H4 (cell line): ENCODE data around the gene TSPOAP1. TPM values are rescaled to one million over a fixed set of nuclear protein-coding genes. Genes with fewer than 3 reads are reported as not detected.

ENCODE experiments used
- DNase-seq: peaks from one replicate; pipeline ENCODE4 v3.0.0-alpha.2; 2015; ENCODE audit warnings: low spot score
- total RNA-seq: library from RNA; depleted of rRNA; stranded (reverse); fragments of >200 nt; shearing (Covaris generic); gene quantifications from 2 replicates; pipeline ENCODE4 v1.2.3, GENCODE V29; 2014

TSPOAP1 gene
- total RNA-seq, 1 experiment from 2014 or later = not detected

GRCh38 chr17:58330538-58330996 is 2.0 kb upstream of the TSPOAP1 start:
- no peak for DNase-seq

GRCh38 chr17:58329810-58330537 is 1.4 kb upstream of the TSPOAP1 start:
- no peak for DNase-seq

- no peak for DNase-seq
Observed at GRCh38 chr17:58329035-58329809, 627 bp upstream of the TSPOAP1 start.

GRCh38 chr17:58327363-58328194 is 1.0 kb downstream of the TSPOAP1 start:
- DNase-seq = no peak

DNA sequence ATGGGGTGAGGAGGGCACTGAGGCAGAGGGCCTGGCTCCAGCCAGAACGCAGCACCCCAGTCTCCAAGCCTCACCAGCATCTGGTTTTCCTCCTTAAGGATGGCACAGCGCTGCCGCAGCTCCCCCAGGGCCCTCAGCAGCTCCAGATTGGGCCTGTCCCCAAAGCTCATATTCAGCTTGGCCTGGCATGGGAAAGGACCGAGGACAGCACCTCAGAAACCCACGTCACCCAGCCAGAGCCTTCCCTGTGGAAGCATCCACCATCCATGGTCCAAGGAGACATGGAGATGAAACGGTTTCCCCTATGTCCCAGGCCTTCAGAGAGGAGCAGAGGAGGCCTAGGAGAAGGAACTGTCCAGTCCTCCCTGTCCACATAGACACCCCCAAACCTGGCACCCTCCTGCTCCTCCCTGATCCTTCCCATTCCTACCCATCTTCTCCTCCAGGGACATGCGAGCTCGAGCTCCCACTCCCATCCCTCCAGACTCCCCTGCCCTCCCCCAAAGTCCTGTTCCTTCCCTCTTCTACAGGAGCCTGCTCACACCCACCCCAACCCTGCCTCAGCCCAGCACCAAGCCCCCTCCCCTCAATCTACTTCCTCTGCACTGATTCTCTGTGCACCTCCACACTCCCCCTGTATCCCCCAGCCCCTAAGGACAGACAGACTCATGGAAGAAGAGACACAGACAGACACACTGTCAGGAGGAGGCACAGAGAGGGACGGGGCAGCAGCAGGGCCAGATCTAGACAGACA is 1.8 kb downstream of the TSPOAP1 start:
- DNase-seq = no peak

- no peak for DNase-seq
Observed at GRCh38 chr17:58325976-58326468, 2.6 kb downstream of the TSPOAP1 start.

DNA sequence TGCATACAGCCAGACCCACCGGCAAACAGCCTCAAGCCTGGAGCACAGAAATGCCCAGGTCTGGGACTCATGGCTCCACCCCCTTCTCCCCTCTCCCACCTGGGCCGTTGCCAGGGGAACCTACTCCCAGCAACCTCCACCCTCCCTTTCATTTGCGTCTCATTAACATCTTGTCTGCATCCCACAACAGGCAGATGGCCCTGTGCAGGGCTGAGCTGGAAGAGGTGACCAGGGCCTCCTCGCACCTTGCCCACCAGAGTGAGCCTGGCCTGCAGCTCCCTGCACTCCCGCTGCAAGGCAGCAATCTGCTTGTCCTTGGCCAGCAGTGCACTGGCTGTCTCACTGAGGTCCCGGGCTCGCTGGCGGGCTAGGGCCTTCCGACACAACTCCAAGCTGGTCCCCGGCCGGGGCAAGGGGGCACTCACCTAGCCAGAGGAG is 3.3 kb downstream of the TSPOAP1 start:
- DNase-seq = no peak

DNA sequence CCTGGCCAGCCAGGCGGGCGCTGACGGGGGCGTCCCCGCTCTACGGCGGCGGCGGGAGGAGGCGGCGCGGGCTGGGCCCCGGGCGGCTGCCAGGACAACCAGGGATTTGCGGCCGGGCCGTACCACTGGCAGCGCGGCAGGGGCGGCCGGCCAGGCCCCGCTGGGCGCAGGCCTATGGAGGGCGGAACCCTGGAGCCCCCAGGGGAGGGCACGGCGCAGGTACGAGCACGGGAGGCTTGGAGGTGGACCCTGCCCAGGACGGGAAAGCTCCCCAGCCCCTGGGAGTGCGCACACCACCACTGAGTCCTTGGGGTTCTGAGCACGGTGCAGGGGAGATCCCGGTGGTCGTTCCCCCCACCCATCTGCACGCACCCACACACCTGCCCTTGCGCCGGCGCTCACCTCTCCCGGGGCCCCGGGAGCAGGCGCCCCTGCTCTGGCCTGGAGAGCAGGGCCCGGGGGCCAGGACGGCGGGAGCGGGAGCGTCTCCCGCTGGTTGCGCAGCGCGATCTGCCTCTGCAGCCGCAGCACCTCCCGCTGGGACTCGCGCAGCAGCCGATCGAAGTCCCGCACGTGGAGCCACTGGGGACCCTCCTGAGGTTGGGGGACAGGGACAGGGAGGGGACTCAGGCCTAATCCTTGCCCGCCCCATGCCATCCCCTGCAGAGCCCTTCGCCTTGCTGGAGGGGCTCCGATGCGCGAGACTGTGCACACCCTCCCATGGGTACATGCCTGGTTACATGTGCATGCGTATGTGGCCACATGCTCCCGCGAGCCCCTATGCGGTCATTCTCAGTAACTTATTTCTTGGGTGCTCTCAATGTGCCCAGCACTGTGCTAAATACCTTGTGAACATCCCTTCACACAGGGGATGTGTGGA is 3.9 kb downstream of the TSPOAP1 start:
- no peak for DNase-seq

GRCh38 chr17:58324056-58324408 is 4.6 kb downstream of the TSPOAP1 start:
- DNase-seq = no peak

GRCh38 chr17:58323366-58324055 is 5.1 kb downstream of the TSPOAP1 start:
- DNase-seq = no peak

DNA sequence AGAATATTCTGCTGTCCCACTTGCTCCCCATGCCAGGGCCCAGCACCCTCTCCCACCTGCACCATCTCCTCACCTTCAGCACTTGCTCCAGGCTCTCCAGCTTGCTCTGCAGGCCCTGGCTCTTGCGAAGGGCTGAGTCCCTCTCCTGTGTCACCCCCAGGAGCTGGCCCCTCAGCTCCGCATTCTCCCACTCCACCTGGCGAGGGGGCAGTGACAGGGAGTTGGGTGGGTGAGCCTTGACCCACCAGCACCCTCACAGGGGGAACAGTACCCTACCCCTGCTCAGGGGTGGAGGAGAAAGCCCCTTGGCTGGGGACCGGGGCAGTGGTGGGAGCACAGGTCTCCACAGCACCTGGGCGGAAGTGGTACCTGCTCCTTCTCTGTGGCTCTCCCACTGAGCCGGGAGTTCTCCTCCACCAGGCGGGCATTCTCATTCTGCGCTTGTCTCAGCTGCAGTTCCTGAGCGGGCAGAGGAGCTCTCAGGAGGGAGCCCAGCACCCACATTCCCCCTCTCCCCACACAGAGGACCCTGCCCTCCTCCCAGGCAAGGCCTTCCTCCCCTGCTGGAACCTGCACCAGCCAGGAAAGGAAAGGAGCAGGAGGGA is 5.9 kb downstream of the TSPOAP1 start:
- no peak for DNase-seq

GRCh38 chr17:58321571-58322525 is 6.7 kb downstream of the TSPOAP1 start:
- no peak for DNase-seq

DNA sequence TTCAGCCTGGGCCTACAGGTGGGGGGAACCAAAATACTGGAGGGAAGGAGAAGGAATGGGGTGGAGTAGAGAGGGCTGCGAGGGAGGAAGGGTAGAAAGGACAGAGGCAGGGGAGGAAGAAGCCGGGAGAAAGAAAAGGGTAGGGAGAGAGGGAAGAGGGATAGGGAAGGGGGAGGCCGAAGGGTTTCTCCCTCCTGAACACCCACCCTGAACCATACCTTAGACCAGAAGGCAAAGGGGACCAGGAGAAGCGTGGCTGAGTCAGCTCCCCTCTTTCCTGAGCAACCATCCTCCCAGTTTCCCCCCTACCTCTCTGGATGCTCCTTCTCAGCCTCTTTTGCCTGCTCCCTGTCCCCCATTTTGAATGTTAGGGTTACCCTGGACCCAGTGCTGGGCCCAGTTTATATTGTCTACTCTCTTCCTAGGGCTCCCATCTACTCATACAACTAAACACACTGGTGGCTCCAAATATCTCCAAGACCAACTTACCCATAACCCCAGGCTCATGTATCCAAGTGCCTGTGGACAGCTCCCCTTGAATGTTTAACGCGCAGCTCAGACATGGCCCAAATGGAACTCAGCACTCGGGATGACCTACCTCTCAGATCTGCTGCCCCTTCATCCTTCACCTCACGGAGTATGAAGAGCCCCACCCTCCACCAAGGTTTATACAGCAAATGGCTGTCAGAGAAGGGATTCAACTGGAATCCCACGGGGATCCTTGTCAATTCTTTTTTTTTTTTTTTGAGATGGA is 7.8 kb downstream of the TSPOAP1 start:
- DNase-seq = no peak

DNA sequence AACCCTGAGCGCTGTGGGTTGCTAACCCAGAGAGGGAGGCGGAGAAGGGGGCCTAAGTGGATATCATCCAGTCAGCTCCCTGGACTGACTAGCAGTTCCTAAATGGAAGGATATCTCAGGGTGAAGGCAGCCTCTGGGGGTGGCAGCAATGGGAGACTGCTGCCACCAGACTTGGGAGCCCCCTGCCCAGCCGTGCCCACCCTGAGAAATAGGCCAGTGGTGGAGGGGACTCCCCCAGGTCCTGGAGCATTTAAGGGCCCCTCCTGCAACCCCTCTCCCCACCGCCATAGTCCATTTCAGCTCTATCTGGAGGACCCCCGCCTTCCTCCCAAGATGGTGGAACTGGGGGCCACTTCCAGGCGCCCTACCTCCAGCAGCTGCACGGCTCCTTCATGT is 8.4 kb downstream of the TSPOAP1 start:
- no peak for DNase-seq

DNA sequence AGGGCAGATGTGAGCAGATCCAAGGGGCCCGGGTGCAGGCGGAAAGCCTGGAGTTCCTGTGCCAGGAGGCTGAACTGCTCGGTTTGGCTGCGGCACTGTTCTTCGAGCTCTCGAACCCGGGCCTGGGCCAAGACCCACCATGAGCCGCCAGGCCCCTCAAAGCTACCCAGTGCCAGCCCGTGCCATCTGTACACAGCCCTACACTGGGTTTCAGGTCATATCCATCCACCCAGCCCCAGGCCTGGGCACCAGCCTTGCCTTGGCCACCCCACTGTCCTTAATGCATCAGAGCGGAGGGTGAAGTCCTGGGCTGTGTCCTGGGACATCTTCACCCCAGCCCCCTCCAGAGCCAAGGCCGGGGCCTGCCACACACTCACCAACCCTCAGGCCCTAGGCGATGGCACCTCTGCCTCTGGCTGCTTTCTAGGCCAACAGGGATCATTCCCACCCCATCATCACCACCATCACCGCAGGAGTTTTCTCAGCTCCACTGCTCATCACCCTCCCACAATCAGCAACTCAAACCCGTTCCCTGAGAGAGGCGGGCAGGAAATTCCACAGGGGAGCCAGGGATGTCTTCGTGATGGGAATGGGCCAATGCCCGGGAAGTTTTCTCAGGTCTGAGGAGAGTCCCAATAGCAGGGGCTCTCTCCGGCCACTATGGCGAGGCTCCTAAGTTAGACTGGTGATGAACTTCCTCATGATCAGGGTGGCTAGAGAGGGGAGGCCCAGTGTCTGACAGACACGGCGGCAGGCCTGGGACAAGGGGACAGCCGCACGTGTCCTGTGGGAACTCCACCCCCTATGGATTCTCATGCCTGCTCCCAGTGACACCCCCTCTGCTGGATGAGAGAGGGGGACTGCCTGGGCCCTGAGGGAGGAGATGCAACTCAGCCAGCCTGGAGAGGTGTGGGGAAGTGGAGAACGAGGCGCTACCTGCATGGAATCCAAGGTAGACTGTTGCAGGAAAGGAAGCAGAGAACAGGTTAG is 9.1 kb downstream of the TSPOAP1 start:
- no peak for DNase-seq

GRCh38 chr17:58318627-58319172 is 9.9 kb downstream of the TSPOAP1 start:
- no peak for DNase-seq
